ENCODE measurements around the gene ZNF155. TPM values are rescaled to one million over a fixed set of nuclear protein-coding genes. Genes with fewer than 3 reads are reported as not detected.
"Not testable (repeated sequence)": the region's sequence is repeated elsewhere in the genome, so short reads cannot be mapped to it uniquely, and the experiment has no call there.

Gene ZNF155
- total RNA-seq, 1 experiment from 2014 or later: 10.1 TPM

DNA sequence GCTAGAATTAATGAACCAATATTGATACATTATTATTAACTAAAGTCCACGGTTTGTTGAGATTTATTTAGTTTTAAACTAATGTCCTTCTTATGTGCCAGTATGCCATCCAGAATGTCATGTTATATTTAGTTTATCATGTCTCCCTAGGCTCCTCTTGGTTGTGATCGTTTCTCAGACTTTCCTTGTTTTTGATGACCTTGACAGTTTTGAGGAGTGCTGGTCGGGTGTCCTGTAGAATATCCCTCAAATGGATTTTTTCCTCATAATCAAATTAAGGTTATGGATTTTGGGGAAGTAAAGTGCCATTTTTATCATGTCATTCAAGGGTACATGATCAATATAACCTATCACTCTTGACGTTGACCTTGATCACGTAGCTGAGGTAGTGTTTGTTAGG lies 42.8 kb upstream of the ZNF155 start:
- H3K4me1 Mint-ChIP-seq: no peaks in the 10 kb centered on the region
- Histone ChIP-seq H3K14ac (ENCODE audit: insufficient read depth, low read length) (no peak overlapping the region), H2BK5ac (ENCODE audit: insufficient read length, low read length) (no peak overlapping the region), H3T11ph (ENCODE audit: low read length) (no peak overlapping the region), H3K18ac (ENCODE audit: insufficient read length, low read depth, low read length) (no peak overlapping the region), H2AFZ (ENCODE audit: low read length) (no peak overlapping the region), H2BK20ac (ENCODE audit: low read depth, low read length, poor library complexity, severe bottlenecking) (no peak overlapping the region), H2BK120ac (ENCODE audit: low read depth, low read length, poor library complexity, severe bottlenecking) (no peak overlapping the region), H3K23me2 (ENCODE audit: insufficient read length, low read depth, low read length, poor library complexity, severe bottlenecking) (no peaks in the 10 kb centered on the region), H4K20me1 (ENCODE audit: control insufficient read depth, insufficient read depth, insufficient read length) (no peaks in the 10 kb centered on the region), H2BK12ac (ENCODE audit: insufficient read length, low read depth, low read length) (no peak overlapping the region), H3K9me3 (ENCODE audit: control insufficient read depth, low read depth, low read length) (no peaks in the 10 kb centered on the region), H3K4me1 (ENCODE audit: insufficient read depth, low read length) (no peaks in the 10 kb centered on the region), H3K79me1 (ENCODE audit: insufficient read depth, low read depth, low read length, poor library complexity, severe bottlenecking) (no peaks in the 10 kb centered on the region), H3K27me3 (ENCODE audit: insufficient read depth, low read length) (no peaks in the 10 kb centered on the region), H3K9ac (ENCODE audit: extremely low read depth, insufficient read length, low read length) (no peak overlapping the region), H3K27ac (ENCODE audit: insufficient read length, low read depth, low read length) (no peak overlapping the region), H4K91ac (ENCODE audit: insufficient read length, low read depth, low read length) (no peak overlapping the region), H3K56ac (ENCODE audit: insufficient read length, low read depth, low read length) (no peak overlapping the region), H4K8ac (replicated peaks; ENCODE audit: insufficient read length, low read depth, low read length) (no peak overlapping the region), H2AK5ac (ENCODE audit: insufficient read length, low read length) (no peak overlapping the region), H3K23ac (ENCODE audit: insufficient read length, low read depth, low read length) (no peak overlapping the region), H3K79me2 (ENCODE audit: insufficient read depth, low read length) (no peaks in the 10 kb centered on the region), H3K4me2 (ENCODE audit: insufficient read depth, insufficient read length, low read length) (no peak overlapping the region), H3K4ac (ENCODE audit: low read depth, low read length) (no peak overlapping the region), H4K5ac (ENCODE audit: insufficient read length, low read depth, low read length) (no peak overlapping the region), H2BK15ac (ENCODE audit: low read depth, low read length) (no peak overlapping the region)
- DNase-seq: no peak
- peaks cover 36 to 52% of the 10 kb centered on the region in 2 experiments for H3K9me3 Mint-ChIP-seq
- no peaks in the 10 kb centered on the region; a peak in 1 of 7 replicates for H3K36me3 Mint-ChIP-seq (ENCODE audit: insufficient read depth in 1 of 3, low read depth in 3 of 3)
- H3K4me3 Mint-ChIP-seq: no peak overlapping the region
- no CpG with 5 or more reads among the region's 5 CpGs for WGBS (ENCODE audit: extremely low coverage, insufficient read length, low lambda C conversion rate)
- no peak overlapping the region for H3K27ac Mint-ChIP-seq
- TF ChIP-seq, protein P1, sequence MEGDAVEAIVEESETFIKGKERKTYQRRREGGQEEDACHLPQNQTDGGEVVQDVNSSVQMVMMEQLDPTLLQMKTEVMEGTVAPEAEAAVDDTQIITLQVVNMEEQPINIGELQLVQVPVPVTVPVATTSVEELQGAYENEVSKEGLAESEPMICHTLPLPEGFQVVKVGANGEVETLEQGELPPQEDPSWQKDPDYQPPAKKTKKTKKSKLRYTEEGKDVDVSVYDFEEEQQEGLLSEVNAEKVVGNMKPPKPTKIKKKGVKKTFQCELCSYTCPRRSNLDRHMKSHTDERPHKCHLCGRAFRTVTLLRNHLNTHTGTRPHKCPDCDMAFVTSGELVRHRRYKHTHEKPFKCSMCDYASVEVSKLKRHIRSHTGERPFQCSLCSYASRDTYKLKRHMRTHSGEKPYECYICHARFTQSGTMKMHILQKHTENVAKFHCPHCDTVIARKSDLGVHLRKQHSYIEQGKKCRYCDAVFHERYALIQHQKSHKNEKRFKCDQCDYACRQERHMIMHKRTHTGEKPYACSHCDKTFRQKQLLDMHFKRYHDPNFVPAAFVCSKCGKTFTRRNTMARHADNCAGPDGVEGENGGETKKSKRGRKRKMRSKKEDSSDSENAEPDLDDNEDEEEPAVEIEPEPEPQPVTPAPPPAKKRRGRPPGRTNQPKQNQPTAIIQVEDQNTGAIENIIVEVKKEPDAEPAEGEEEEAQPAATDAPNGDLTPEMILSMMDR (conservative IDR thresholded peaks at IDR 0.05): no peak
- H3K27me3 Mint-ChIP-seq (ENCODE audit: low read depth): peaks cover 27% of the 10 kb centered on the region

DNA sequence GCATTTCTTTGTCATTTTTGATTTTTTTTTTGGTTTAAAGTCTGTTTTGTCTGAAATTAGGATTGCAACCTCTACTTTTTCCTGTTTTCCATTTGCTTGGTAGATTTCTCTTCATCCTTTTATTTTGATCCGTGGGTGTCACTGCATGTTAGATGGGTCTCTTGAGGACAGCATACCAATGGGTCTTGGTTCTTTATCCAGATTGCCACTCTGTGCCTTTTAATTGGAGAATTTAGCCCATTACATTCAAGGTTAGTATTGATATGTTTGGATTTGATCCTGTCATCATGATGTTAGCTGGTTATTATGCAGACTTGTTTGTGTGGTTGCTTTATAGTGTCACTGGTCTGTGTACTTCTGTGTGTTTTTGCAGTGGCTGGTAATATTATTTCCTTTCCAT lies 36.6 kb upstream of the ZNF155 start:
- H3K4me2 ChIP-seq (ENCODE audit: insufficient read depth, insufficient read length, low read length); H4K20me1 ChIP-seq (ENCODE audit: control insufficient read depth, insufficient read depth, insufficient read length); H3K4me1 ChIP-seq (ENCODE audit: insufficient read depth, low read length); H3K4me1 Mint-ChIP-seq; H2AK5ac ChIP-seq (ENCODE audit: insufficient read length, low read length); H4K91ac ChIP-seq (ENCODE audit: insufficient read length, low read depth, low read length); H3K27me3 ChIP-seq (ENCODE audit: insufficient read depth, low read length); DNase-seq; H4K8ac ChIP-seq (replicated peaks; ENCODE audit: insufficient read length, low read depth, low read length); H3K27ac Mint-ChIP-seq; H3K9ac ChIP-seq (ENCODE audit: extremely low read depth, insufficient read length, low read length); H3K14ac ChIP-seq (ENCODE audit: insufficient read depth, low read length); H3K79me1 ChIP-seq (ENCODE audit: insufficient read depth, low read depth, low read length, poor library complexity, severe bottlenecking); H3K56ac ChIP-seq (ENCODE audit: insufficient read length, low read depth, low read length); H3K9me3 ChIP-seq (ENCODE audit: control insufficient read depth, low read depth, low read length); H2BK120ac ChIP-seq (ENCODE audit: low read depth, low read length, poor library complexity, severe bottlenecking); H2BK15ac ChIP-seq (ENCODE audit: low read depth, low read length); H3K18ac ChIP-seq (ENCODE audit: insufficient read length, low read depth, low read length); H3K4ac ChIP-seq (ENCODE audit: low read depth, low read length); H2BK20ac ChIP-seq (ENCODE audit: low read depth, low read length, poor library complexity, severe bottlenecking); H3K4me3 Mint-ChIP-seq; H2BK12ac ChIP-seq (ENCODE audit: insufficient read length, low read depth, low read length); H3K27ac ChIP-seq (ENCODE audit: insufficient read length, low read depth, low read length); H3K23ac ChIP-seq (ENCODE audit: insufficient read length, low read depth, low read length); H4K5ac ChIP-seq (ENCODE audit: insufficient read length, low read depth, low read length); H3T11ph ChIP-seq (ENCODE audit: low read length); H3K23me2 ChIP-seq (ENCODE audit: insufficient read length, low read depth, low read length, poor library complexity, severe bottlenecking); H2BK5ac ChIP-seq (ENCODE audit: insufficient read length, low read length); H3K79me2 ChIP-seq (ENCODE audit: insufficient read depth, low read length); H2AFZ ChIP-seq (ENCODE audit: low read length): not testable (repeated sequence)
- WGBS (ENCODE audit: extremely low coverage, insufficient read length, low lambda C conversion rate): no CpG with 5 or more reads among the region's 1 CpG
- H3K36me3 Mint-ChIP-seq (ENCODE audit: insufficient read depth in 1 of 3, low read depth in 3 of 3): peaks cover 1 to 11% (median 8%) of the 10 kb centered on the region in 3 experiments
- H3K27me3 Mint-ChIP-seq (ENCODE audit: low read depth): peaks cover 26% of the 10 kb centered on the region
- H3K9me3 Mint-ChIP-seq: peaks cover 58 to 72% of the 10 kb centered on the region in 2 experiments
